NCI-H510A (cell line): ENCODE measurements around the gene PDE6G.
"Not testable (repeated sequence)": the region's sequence is repeated elsewhere in the genome, so short reads cannot be mapped to it uniquely, and the experiment has no call there.

Source experiments
- DNase-seq: peaks from one replicate; lab custom pipeline; 2025; lab: John Stamatoyannopoulos, UW

Gene PDE6G

GRCh38 chr17:81687770-81688541 is 31.6 kb upstream of the PDE6G start:
- no peak for DNase-seq

DNA sequence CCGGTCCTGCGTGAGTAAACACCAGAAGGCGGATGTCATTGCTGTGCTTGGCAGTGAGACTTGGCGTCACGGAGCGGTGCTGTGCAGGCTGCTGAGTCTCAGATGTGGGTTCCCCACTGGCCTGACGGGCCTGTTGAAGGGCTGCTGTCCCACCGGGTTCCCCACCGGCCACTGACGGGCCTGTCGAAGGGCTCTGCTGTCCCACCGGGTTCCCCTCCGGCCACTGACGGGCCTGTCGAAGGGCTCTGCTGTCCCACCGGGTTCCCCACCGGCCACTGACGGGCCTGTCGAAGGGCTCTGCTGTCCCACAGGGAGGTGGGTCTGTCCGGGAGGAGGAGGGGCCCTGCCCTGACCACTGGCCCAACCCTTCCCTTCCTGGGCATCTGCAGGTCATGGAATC is 30.3 kb upstream of the PDE6G start:
- no peak for DNase-seq

GRCh38 chr17:81685108-81685507 is 28.8 kb upstream of the PDE6G start:
- DNase-seq = no peak

DNA sequence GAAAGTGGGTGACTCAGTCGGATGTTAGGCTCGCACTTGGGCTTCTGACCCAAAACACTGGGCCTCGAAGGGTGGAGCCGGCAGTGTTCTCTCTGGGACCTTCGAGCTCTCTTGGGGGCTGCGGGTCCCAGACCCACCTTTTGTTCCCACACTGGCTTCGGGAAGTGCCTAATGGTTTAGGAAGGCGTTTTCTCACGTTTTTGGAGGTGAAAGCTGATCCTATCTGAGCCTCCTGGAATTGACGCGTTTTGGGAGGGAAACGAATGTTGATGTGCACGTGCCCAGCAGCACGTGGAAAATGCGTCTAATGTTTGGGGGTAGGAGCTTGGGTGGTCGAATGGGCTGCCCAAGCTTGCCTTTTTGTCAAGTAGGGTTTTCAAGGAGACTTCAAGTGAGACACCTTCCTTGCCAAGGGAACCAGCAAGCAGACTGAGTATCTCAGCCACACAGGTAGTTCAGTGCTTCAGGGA is 28.1 kb upstream of the PDE6G start:
- DNase-seq = no peak

DNA sequence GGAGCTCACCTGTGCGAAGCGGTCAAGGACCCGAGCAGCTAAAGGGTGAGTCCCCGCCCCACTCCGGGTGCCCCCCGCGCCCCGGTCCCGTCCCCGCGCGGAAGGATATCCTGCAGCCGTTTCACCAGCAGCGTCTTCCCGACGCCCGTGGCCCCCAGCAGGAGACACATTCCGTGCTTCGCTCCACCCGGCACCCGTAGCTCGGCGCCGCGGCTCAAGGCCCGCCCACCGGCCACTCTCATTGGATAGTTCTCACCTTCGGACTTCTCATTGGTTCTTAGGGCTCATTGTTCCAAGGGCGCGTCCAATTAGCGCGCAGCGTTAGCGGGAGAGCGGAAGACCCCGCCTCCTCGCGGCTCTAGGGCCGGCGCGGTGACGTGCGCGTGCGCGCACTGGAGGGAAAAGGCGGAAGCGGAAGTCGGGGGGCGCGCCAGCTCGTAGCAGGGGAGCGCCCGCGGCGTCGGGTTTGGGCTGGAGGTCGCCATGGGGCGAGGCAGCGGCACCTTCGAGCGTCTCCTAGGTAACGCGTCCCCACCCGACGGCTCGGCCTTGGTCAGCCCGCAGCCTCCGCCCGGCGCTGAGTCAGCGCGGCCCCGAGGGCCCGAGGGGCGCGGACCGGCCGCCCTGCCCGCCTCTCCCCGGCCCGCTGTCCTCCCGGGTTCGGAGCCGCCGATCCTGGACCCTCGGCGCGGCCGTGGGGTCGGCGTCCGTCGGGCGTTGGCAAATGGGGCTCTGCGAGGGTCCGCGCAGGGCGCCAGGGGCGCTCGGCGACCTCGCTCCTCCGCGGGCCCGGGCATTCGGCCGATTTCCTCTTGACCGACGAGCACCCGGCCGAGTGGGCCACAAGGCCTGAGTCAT is 27.5 kb upstream of the PDE6G start, which contains the start of the genes ARL16 and HGS:
TSS of gene ARL16 (minus strand) at position 214 of the 858 bp plus-strand sequence. CDS start at position 170, 44 bp downstream.
TSS of gene HGS (plus strand) at position 428 of the 858 bp plus-strand sequence. CDS start at position 484, 56 bp downstream.
- DNase-seq = peak; percentile 98

DNA sequence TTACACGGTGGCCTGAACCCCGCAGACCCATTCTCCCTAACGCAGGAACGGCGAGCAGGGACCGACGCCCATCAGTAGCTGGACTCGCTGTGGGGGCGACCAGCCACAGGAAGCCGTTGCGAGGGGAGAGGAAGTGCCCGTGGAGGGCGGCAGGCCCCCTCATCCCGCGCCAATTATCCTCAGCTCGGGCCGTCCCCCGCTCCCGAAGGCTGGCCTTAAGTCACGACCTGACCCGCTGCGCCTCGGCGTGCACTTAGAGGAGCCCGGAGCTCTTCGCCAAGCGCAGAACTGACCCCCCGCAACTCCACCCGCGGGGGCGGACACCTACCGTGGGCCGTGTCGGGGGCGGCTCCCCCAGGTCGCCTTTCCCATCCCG is 26.9 kb upstream of the PDE6G start:
- no peak for DNase-seq

GRCh38 chr17:81682565-81683207 is 26.3 kb upstream of the PDE6G start:
- DNase-seq = no peak

GRCh38 chr17:81681672-81682071 is 25.3 kb upstream of the PDE6G start:
- no peak for DNase-seq

GRCh38 chr17:81680150-81680549 is 23.8 kb upstream of the PDE6G start:
- DNase-seq = no peak

- DNase-seq = no peak
Observed at GRCh38 chr17:81676906-81677305, 20.6 kb upstream of the PDE6G start.

DNA sequence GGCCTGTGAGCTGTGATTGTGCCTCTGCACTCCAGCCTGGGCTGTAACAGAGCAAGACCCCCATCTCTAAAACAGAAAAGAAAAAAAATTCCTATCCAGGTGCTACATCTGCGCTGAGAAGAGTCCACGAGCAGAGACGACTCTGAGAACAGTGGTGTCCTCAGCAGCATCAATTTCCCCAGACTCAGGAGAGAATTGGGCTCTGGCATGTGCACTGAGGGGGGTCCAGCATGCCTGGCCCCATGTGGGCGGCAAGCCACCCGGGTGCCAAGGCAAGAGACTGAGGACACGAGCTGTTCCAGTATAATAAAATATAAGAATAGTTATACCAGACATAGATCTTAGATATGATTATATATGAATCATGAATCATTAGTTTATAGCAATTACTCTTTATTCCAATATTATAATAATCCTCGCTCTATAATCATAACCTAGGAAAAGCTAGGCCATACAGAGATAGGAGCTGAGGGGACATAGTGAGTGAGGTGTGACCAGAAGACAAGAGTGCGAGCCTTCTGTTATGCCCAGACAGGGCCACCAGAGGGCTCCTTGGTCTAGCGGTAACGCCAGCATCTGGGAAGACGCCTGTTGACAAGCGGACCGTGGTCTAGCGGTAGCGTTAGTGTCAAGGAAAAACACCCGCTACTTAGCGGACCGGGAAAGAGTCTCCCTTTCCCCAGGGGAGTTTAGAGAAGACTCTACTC is 19.3 kb upstream of the PDE6G start:
- DNase-seq = not testable (repeated sequence)

DNA sequence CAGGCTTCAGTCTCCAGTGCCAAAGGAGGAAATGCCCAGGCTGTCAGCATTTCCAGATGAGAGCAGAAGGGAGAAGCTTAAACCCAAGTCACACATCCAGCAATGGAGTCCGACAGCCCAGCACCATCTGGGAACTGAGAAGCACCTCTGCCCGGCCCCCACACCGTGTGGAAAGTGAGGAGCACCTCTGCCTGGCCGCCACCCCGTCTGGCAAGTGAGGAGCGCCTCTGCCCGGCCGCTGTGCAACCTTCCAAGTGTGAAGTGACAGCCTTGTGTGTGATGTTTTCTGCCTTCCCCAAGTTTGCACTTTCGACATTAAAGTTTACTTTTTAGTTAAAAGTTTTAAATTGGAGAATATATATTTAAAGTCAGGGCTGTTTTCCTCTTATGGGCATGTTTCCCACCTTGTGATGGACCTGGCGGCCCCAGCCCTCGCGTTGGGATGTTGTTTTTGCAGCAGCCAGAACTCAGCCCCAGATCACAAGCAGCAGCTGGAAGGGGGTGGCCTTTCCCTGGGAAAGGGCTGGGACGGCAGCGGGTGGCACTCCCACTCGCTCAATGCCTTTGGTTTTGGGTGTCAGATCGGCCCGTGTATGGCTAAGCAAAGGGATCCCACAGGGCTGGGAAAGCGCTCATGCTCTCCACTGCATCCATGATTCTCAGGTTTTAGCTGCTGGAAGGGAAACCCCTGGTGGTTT is 17.4 kb upstream of the PDE6G start:
- DNase-seq = no peak

DNA sequence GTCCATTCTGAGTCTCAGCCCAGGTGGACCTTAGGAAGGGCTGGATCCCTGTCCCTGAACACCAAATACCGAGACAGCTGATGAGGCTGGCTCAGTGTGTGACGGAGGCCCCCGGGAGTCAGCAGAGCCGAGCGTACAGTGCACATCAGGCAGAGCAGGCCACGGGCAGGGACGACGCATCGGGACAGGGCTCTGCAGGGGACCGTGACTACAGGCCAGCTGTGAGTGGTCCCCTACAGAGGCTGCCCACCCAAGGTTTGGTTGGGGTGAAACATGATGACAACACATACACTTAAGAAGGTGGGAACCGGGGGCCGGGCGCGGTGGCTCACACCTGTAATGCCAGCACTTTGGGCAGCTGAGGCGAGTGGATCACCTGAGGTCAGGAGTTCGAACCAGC is 16.6 kb upstream of the PDE6G start:
- DNase-seq = no peak

DNA sequence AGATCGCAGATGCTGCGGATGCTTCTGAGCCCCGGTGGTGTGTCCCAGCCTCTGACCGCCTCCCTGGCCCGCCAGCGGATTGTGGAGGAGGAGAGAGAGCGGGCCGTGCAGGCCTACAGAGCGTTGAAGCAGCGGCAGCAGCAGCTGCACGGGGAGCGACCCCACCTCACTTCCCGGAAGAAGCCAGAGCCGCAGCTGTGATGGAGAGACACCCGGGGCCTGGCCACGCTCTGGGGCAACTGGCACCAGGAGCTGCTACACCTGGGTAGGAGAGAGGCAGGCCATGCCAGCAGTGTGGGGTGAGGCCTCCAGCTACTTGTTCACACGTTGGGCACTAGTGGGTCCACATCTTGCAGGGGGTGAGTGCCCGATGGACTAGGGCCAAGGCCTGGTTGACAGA is 16.2 kb upstream of the PDE6G start:
- no peak for DNase-seq

DNA sequence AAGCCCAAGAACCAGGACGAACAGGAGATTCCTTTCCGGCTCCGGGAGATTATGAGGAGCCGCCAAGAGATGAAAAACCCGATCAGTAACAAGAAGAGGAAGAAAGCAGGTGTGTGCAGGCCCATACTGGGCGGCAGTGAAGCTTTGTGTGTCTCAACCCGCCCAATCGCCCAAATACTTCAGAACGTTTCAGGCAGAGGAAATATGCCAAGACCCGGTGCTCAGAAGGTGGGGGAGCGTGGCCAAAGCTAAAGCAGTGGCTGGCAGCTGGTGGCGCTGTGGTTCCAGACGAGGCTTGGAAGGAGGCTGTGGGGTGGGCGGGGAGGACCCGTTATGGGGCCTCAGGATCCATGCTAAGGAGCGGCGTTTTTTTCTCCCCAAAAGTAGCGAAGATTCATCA is 11.4 kb upstream of the PDE6G start:
- no peak for DNase-seq

- DNase-seq = peak; percentile 96
Observed at GRCh38 chr17:81666342-81667191, 10.2 kb upstream of the PDE6G start, which contains the start of the genes CCDC137 and OXLD1. Gene CCDC137 (plus strand): TSS chr17:81666737. CDS start chr17:81666767, 30 bp downstream. Gene OXLD1 (minus strand): TSS chr17:81666605. CDS start chr17:81666577, 28 bp downstream.

- DNase-seq = no peak
Observed at GRCh38 chr17:81666092-81666341, 9.7 kb upstream of the PDE6G start.

- no peak for DNase-seq
Observed at GRCh38 chr17:81665205-81666091, 9.1 kb upstream of the PDE6G start.

DNA sequence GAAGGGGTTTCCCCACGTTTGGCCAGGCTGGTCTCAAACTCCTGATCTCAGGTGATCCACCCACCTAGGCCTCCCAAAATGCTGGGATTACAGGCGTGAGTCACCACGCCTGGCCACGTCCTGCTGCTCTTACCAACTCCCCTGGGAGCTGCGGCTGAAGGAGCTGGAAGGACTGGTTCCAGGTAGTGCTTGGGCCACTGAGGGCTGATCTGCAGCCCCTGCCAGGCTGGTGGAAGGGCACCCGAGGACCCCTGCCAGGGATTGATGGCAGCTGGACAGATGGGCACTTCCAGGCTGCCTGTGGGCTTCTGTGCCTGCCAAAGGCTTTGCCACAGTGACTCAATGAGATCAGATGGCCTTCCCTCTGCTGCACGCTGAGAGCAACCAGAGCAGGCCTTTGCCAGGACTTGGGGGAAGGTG is 7.7 kb upstream of the PDE6G start:
- no peak for DNase-seq
